Heart left ventricle (tissue), 13 donors: ENCODE measurements around the gene XPO6.

ENCODE experiments used
- CTCF ChIP-seq, 12 donors: fragments of 200-600 bp; sonication (generic) in 4 of 12; IDR thresholded peaks; one replicate each; pipeline versions ENCODE4 v1.5.0 to v1.8.0; 2018 to 2022; ENCODE audit warnings: antibody characterized with exemption in 12 of 12, mild to moderate bottlenecking in 5 of 12
- POLR2A ChIP-seq, 2 donors: fragments of 450-650 bp; IDR thresholded peaks; one replicate each; pipeline ENCODE4 v1.6.1; 2017; ENCODE audit warnings: antibody characterized with exemption in 2 of 2, mild to moderate bottlenecking in 2 of 2, moderate library complexity in 2 of 2
- donor health status: ischemic (EF 13 %, LVEDD 7.1; RV severe dilation, severe dysfunction).
- donor health status: DM: no; HTN: yes; CAD: no.
- donor health status: DM: no; HTN: no; CAD: no.
- donor health status: ischemic (EF 25% LVEDD 6.9; RV normal size, moderate dysfunction).
- donor health status: ischemic (EF 25% LVEDD 5.7; RV mildly dilated, moderate dysfunction).
- donor health status: ischemic (EF 35%, LVEDD 5.7; RV mildly dilated, moderate dysfunction).
- donor health status: nonischemic (EF 11% LVEDD 7.7; RV severe dilation, severe dysfunction).
- donor health status: DM: yes; HTN: yes; CAD: no.
- donor health status: PGD.
- donor health status: ischemic (EF 29% LVEDD 5.4; RV normal size, mild dysfunction).
- donor health status: nonischemic (EF 23%, LVEDD 6.1; RV moderate dilation, normal function).

GRCh38 chr16:28105954-28106353 lies 105.8 kb downstream of the XPO6 start:
- TF ChIP-seq CTCF (IDR thresholded peaks at IDR 0.05) (no peak), POLR2A (IDR thresholded peaks at IDR 0.05) (no peak)
